HG03064 (cell line): ENCODE results near the gene PI4K2A.
A peak's percentile ranks its signal among the peaks of the same experiment; 100 is the strongest.
"Not testable (repeated sequence)": the region's sequence is repeated elsewhere in the genome, so short reads cannot be mapped to it uniquely, and the experiment has no call there.

Source experiments
- ATAC-seq: cut with Tn5 transposase; IDR thresholded peaks from one replicate; pipeline ENCODE4 v1.9.1; 2021; ENCODE audit warnings: low read depth; ENCODE audit not compliant: unreplicated experiment

Gene PI4K2A

GRCh38 chr10:97629289-97629688 is 11.2 kb upstream of the PI4K2A start:
- no peak for ATAC-seq

GRCh38 chr10:97631098-97631497 is 9.4 kb upstream of the PI4K2A start:
- ATAC-seq, result no peak

GRCh38 chr10:97632949-97633884 is 7.3 kb upstream of the PI4K2A start, which contains the start of gene MORN4:
Gene MORN4 (minus strand): TSS chr10:97633500. CDS start chr10:97619653, 13,847 bp downstream.
- peak; percentile 97 for ATAC-seq

GRCh38 chr10:97633921-97634320 is 6.5 kb upstream of the PI4K2A start:
- ATAC-seq, result no peak

- ATAC-seq, result no peak
Measured at GRCh38 chr10:97635577-97635976, 4.9 kb upstream of the PI4K2A start.

GRCh38 chr10:97639090-97639489 is 1.4 kb upstream of the PI4K2A start:
- ATAC-seq, result not testable (repeated sequence)

GRCh38 chr10:97640868-97641811 is 669 bp downstream of the PI4K2A start:
- ATAC-seq, result peak; percentile 13

GRCh38 chr10:97642471-97643159 is 2.1 kb downstream of the PI4K2A start:
- not testable (repeated sequence) for ATAC-seq

GRCh38 chr10:97643441-97643985 is 3.0 kb downstream of the PI4K2A start:
- no peak for ATAC-seq

GRCh38 chr10:97644936-97645335 is 4.5 kb downstream of the PI4K2A start:
- no peak for ATAC-seq

GRCh38 chr10:97647556-97647955 is 7.1 kb downstream of the PI4K2A start:
- ATAC-seq, result no peak

- peak; percentile 74 for ATAC-seq
Measured at GRCh38 chr10:97648562-97649404, 8.3 kb downstream of the PI4K2A start.

- ATAC-seq, result not testable (repeated sequence)
Measured at GRCh38 chr10:97649405-97649750, 8.9 kb downstream of the PI4K2A start.

- no peak for ATAC-seq
Measured at GRCh38 chr10:97650726-97651125, 10.3 kb downstream of the PI4K2A start.

- no peak for ATAC-seq
Measured at GRCh38 chr10:97651773-97652172, 11.3 kb downstream of the PI4K2A start.

- no peak for ATAC-seq
Measured at GRCh38 chr10:97656777-97657176, 16.3 kb downstream of the PI4K2A start.

- ATAC-seq, result no peak
Measured at GRCh38 chr10:97659589-97659988, 19.1 kb downstream of the PI4K2A start.

GRCh38 chr10:97664282-97664850 is 23.9 kb downstream of the PI4K2A start:
- no peak for ATAC-seq

GRCh38 chr10:97666992-97667391 is 26.5 kb downstream of the PI4K2A start:
- no peak for ATAC-seq
